Epithelial cell of esophagus (primary cell): ENCODE measurements around the gene ZNF48.

Experiments
- DNase-seq: peaks from one replicate; pipeline ENCODE4 v3.0.0; 2010; ENCODE audit warnings: low read depth
- H3K4me3 ChIP-seq: 2 replicates; pipeline ENCODE4 v1.5.1; 2011; ENCODE audit warnings: mild to moderate bottlenecking, low read length, control low read depth
- CTCF ChIP-seq: IDR thresholded peaks from 2 replicates; pipeline ENCODE4 v1.5.1; 2011; ENCODE audit warnings: low read depth, mild to moderate bottlenecking, low read length, control low read depth, inconsistent platforms; ENCODE audit not compliant: insufficient read depth; ENCODE audit errors: missing control alignments

Gene ZNF48

DNA sequence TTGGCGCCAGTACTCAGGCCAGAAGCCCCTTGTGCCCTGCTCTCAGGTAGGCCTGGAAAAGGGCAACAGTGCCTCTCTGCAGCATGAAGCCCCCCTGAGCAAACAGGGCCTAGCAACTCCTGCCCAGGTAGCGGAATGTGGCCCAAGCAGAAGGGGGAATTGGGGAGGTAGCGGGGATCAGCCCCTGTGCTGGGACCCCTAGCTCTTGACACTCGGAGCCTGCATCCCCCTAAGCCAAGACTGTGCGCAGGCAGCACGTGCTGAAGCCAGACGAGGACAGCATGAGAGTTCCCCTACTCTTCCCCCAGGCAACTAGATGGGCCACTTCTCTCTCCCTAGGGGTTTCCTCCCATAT, 39.3 kb upstream of the ZNF48 start:
- DNase-seq: no peak
- no peak for TF ChIP-seq CTCF
- peak overlapping the region; percentile 67 for H3K4me3 ChIP-seq

- no peak for TF ChIP-seq CTCF
- no peak for DNase-seq
- H3K4me3 ChIP-seq: peak overlapping the region; percentile 67
These were observed 38.7 kb upstream of the ZNF48 start for GRCh38 chr16:30356401-30357084.

DNA sequence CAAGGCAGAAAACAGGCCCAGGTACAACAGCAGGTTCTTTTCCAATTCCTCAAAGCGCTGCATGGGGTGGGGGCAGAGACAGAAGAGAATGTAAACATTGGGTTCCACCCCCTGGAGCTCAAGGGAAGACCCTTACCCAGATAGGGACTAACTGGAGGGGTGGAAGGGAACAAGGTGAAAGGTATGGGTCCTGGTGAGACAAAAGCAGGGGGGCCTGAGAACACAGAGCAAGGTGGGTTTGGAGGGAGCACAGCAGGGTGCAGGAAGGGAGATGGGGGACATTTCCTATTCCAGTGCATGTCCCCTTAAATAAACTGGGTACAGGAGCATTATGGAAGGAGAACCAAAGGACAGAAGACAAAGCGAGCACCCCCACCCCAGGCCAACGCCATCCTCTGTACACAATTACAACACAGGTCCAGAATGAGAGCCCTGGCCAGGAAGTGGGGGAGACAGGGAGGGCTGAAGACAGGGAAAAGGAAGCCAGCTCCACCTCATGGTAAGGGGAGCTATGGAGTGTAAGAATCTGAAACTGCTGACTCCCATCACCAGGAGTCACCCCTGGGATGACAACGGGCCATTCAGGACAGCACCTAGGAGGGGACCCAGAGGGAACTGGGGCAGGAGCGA, 38.0 kb upstream of the ZNF48 start:
- no peak for DNase-seq
- no peak for TF ChIP-seq CTCF
- H3K4me3 ChIP-seq: no peak overlapping the region

DNA sequence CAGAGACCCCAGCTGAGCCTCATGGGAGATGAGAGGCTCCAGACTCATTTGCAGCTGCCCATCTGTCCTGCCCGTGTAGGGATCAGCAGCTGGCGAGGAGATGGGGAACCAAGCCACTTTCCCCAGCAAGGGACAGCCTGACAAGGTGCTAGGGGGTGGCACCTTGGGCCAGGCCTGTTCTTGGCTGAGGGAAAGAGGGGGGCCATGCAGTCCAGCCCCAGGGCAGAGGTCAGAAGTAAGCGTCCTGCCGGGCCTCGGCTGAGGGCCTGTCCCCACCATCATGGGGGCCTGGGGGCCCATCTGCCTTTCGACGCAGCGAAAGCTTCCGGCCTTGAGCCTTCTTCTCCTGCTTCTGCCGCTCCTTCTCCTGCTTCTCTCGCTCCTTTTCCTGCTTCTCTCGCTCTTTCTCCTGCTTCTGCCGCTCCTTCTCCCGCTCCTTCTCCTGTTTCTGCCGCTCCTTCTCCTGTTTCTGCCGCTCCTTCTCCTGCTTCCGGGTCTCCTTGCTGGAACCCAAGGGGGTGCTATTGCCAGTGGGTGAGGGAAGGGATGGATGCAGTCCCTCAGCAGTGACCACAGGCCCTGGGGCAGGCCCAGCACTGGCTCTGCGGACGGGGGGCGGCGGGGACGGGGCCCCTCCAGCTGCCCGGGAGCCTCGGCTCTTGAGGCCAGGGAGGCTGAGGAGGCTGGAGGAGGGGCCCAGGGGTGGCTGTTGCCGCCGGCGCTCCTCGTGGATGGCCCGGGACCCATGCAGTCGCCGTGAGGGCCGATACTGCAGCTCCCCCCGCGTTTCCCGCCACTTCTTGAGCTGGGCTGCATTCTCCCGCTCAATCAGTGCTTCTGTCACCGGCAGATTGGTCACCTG, 37.3 kb upstream of the ZNF48 start:
- H3K4me3 ChIP-seq: no peak overlapping the region
- no peak for DNase-seq
- no peak for TF ChIP-seq CTCF

GRCh38 chr16:30358577-30358936, 36.7 kb upstream of the ZNF48 start:
- H3K4me3 ChIP-seq: no peak overlapping the region
- TF ChIP-seq CTCF: no peak
- no peak for DNase-seq

DNA sequence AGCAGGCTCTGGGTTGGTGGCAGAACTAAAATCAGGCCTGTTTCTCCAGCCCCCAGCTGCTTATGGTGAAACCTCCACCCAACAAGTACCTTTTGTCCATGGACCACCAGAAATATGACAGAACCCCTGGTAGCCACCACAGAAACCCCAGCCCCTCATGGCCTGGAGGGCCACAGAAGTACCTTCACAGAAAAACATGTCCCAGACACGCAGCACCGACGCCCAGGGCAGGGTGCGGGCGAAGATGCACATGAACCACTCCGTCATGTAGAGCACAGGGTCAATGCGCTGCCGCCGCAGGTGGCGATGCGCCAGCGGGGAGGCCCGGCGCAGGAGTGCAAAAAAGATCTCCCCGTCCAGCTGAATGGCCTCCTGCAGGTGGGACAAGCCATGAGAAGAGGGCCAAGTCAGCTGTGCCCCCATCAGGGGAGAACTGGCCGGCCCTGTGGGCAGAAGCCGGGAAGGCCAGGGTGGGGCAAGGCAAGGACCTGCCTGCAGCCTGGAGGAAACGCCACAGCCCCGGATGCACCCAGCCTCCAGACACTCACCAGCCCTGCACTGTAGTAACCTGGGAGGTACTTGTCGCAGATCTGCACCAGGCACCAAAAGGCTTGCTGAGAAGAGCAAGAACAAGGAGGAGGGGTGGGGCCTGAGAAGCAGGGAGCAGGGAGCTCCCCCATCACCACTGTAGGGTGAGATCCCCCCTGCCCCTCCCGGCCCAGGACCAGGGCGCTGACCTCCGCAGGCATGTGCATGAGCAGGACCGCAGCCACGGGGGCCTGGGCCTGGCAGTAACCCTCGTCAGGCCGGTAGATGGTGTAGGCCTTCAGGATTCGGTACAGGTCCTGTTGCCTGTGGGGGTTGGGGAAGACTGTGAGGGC, 36.0 kb upstream of the ZNF48 start:
- no peak for DNase-seq
- TF ChIP-seq CTCF: no peak
- H3K4me3 ChIP-seq: no peak overlapping the region
